Measurements from ENCODE around the gene INO80C.

INO80C gene

DNA sequence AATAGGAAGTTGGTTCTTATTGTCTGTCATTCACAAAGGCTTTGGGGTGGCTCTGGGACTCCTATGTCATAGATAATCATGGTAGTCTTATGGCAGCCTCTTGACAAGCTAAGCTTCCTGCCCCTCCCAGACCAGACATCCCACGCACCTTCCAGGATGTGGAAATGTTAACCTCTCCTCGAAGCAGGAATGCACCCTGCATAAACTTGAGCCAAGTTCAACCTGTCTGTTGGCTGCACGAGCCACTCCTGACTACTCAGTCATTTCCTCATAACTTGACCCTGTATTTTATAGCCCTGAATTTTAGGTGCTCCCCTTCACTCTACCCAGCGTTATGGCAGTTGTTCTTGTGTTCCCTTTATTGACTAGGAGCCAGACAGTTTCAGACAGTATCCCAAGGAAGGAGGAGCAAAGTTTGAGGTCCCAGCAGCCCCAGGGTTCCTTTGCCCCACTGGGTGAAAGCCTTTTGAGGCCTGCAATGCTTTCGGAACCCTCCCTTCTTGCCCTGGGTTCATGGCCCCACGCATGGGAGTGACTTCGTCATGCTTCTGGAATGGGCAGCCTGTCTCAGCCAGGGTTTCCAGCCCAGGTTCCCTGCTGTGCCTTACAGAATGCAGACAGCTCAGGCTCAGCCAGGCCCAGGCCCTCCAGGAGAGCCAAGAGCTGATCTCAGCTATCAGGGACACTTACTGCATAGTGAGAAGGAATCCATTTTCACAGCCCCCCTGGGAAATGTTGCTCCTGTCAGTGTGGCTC is 15.6 kb upstream of the INO80C start:
- no peak for DNase-seq (ENCODE audit: extremely low read depth in 1 of 2, low read depth in 1 of 2)

DNA sequence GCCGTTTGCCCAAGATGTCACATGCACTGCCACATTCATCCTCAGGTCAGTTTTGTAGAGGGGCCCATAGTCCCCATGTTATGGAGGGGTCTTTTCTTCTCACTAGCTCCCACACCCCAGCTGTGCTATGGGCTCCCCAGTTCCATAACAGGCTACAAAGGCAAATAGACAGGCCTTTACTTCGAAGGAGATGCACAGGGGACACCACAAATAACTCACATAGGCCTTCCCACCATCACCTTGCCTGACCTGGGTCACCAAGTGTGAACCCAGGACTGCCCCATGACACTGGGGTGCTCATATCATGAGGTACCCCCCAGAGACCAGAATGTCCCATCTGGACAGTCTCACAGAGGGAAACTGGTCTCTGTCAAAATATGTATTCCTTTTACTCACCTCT is 15.0 kb upstream of the INO80C start:
- DNase-seq (ENCODE audit: extremely low read depth in 1 of 2, low read depth in 1 of 2), result no peak

DNA sequence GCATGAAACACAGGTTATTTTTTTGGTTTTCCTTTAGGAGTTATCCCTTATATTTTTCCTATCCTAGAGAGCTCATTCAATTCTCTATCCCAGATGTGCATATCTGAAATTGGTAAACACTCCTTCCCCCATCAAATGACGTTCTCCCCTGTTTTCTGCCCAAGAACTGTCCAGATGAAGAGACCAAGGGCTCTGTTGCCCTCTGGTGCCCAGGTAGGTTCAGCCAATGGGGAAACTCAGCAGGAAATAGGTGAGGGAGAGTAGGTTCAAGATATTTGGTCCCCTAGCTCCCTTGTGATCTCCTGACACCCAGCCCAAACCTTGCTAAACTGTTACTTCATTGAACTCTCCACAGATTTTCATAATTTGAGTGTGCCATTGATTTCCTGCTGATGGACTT is 14.1 kb upstream of the INO80C start:
- no peak for DNase-seq (ENCODE audit: extremely low read depth in 1 of 2, low read depth in 1 of 2)

DNA sequence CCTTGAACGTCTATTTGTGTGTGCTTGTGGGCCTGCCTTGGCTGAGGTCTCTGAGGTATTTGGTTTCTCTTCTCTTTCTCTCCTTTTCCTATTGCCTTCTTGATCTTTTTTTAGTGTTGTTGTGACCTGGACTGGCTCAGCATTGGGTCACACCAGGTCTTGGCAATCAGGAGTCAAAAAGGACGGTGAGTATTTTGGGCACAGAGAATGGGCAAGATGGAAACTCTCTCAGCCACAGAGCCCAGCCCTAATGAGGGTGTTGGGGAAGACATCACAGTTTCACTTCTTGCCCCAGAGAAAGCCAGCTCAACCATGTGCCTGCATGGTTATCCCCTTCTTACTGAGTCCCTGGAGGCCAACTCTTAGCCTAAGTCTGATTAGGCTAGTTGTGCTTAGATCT is 13.7 kb upstream of the INO80C start:
- no peak for DNase-seq (ENCODE audit: extremely low read depth in 1 of 2, low read depth in 1 of 2)

DNA sequence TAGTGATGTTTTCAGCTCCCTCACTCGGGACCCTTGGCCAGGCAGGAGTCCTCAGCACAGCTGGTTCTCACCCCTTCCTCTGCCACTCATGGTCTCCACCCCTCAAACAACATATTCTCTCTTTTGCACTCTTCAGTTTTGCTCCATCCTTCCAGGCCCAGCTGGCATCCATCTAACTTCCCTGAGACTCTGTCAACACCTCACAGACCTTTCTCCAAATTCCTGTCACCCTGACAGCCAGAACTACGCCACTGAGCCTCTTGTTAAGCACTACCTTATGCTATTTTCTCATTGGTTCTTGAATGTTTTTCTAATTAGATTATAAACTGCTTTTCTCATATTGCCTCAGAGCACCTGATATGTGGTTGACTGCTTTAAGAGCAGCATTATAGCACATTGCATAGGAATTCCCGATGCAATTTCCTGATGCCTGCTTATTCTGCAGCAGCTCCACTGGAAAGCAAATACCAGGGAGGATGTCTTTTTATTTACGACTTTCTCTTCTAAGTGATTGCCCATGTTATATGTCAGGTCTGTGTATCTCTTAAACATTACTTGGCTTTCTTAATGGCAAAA is 12.4 kb upstream of the INO80C start:
- no peak for DNase-seq (ENCODE audit: extremely low read depth in 1 of 2, low read depth in 1 of 2)

DNA sequence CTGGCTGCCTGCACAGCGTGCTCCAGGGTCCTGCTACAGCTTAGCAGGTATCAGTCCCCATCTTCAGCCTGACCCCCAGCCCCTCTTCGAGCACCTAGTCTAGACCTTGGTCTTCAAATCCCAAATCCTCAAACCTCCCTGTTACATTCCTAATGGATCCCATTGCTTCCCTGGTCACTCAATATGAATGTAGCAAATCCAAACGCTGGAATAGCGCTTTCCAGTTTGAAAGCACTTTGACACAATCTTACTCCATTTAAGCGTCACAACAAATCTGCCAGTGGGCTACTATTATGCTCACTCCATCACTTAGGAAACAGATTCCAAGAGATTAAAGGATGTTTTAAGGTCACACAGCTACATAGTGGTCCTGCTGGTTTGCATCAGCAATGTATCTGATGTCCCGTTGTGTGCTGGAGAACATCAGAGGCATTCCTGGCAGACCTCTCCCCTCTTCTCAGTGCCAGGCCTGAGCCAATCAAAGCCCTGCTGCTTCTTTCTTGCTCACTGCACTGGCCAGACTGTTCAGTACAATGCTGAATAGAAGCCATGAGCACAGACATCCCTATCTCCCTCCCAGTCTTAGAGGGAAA is 11.1 kb upstream of the INO80C start:
- no peak for DNase-seq (ENCODE audit: extremely low read depth in 1 of 2, low read depth in 1 of 2)

DNA sequence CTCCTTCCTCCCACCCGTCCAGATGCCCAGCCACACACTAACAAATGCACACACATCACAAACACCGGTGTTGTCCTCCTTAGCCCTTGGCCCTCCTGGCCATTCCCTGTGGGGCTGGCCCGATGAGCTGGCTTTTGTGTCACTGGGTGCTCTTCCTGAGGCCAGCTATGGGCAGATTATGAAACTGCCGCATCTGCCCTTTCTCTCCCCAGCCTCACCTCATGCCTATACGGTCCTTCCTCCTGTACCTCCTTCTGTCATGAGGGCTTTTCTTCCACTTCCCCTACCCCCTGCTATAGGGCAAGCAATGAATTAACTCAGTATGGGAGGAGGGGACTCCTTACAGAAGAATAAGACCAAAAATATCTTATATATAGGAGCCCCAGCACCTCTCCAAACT is 10.3 kb upstream of the INO80C start:
- DNase-seq (ENCODE audit: extremely low read depth in 1 of 2, low read depth in 1 of 2), result no peak

DNA sequence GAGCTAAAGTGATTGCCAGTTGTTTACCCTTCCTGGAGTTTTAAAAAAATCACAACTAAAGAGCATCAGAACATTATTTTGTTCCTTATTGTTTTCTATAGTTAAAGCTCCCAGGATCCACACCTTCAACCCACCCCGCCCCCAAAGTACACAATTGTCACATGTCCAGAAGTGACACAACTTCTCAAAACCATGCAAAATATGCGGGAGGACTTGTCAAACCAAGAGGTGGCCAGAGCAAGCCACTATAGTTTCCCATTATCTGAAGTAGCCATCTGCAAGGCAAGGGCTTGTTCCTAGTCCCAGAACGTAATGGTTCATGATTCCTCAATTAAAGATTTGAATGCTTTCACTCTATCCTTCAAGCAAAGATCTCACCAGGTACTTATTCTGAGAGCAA is 9.9 kb upstream of the INO80C start:
- no peak for DNase-seq (ENCODE audit: extremely low read depth in 1 of 2, low read depth in 1 of 2)

DNA sequence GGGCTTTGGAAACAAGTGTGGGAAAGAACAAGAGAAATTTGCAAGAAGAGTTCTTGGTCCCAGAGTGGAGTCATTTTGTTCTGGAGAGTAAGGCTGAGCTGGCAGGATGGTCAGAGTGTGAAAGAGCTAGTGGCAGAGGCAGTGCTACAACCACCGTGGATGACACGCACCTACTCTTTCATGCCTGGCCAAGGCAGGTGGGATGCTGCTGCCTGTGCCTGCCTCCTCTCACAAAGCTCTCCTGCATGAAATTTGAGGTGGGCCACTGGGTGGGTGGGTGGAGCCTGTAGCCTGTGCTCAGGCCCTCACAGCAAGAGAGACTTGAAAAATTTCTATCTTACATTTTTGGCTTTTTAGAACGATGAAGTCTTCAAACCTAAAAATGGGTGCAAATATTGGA is 9.4 kb upstream of the INO80C start:
- no peak for DNase-seq (ENCODE audit: extremely low read depth in 1 of 2, low read depth in 1 of 2)

DNA sequence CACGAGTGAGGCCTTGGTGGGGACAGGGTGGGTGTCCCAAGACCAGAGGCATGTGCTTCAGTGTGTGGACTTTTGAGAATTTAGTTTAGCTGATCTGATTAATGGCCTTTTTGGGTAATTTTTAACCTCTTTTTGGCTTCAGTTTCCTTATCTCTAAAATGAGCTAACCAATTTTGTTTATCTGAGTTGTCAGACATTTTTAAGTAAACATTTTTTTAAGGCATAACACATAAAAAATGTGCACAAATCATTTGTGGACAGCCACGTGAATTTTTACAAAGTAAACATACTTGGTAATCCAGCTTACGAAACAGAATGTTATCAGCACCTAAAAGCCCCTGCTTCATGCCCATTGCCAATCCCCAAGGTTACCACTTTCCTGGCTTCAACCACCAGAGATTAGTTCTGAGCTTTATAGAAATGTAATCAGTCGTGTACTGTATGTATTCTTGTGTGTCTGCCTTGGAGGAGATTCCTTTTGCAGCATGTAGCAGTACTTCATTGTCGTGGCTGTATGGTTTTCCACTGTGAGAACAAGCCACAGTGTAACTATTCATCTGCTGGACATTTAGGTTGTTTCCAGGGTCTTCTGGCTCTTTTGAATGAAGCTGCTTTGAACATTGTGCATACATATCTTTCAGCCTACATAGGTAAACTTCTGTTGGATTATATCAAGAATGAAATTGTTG is 8.4 kb upstream of the INO80C start:
- DNase-seq (ENCODE audit: extremely low read depth in 1 of 2, low read depth in 1 of 2), result no peak

DNA sequence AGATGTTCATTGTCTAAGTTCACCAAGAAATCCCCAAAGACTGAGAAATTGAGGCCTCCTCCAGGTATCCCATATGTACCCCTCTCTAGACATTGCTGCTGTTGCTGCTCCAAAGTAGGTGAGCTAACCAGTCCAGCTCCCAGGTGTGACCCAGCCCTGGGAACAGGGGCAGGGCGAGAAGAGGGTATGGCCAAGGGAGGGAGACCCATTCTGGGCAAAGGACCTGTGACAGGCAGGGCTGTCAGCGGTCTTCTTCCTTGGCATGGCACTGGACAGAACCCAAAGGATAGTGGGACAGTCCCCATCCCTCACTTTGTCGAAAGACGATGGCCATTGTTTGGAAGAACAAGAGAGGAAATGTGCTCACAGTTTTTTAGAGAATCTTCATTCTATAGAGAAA is 7.2 kb upstream of the INO80C start:
- no peak for DNase-seq (ENCODE audit: extremely low read depth in 1 of 2, low read depth in 1 of 2)

DNA sequence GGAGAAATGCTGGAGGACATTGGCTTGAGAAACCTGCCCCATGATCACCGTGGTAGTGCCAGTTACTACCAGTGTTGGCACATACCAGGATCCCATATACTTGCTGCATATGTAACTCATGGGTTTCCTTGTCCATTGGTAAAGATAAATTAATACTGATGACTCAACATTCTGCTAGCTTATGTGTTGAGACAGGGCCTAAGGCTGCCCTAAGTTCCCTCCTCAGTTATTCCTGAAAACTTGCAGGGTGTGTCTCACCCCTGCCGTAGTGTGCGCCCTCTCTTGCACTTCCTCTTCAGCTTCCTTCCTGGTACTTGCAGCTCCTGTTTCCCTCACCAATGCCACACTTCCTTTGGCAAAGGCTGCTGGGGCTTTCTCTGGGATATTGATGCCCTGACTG is 4.3 kb upstream of the INO80C start:
- DNase-seq (ENCODE audit: extremely low read depth in 1 of 2, low read depth in 1 of 2), result no peak

DNA sequence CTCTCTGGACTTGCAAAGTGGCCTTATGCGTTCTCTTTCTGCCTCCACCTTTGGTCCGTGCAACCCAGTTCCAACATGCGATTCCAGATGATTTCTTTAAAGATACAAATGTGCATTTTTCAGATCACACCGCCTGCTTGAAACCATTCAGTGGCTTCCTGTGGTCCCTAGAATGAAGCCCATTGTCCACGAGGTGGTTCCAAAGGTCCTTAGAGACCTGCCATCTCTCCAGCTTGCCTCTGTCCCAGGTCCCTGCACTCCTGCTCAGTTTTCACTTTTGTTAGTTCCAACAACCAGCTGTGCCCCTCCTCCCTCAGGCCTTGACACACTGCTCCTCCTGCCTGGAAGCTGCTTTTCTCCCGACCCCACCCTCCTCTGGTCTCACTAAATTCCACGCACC is 3.6 kb upstream of the INO80C start:
- DNase-seq (ENCODE audit: extremely low read depth in 1 of 2, low read depth in 1 of 2), result no peak

DNA sequence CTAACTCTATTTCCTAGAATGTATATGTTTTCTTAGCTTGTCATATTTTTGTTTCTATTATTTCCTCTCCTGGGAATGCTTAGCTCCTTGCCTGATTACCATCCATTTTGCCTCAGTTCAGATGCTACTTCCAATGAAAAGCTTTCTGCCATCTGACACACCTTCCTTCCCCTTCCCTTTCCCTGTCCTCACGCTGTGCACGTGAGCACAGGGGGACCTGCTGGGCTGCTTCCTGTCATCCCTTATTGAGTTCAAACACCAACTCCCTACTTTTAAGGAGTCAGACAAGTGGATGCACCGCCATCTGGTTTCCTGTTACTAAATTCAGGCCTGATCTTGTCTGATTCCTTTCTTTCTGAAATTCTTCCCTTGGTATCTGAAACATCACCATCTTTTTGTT is 2.4 kb upstream of the INO80C start:
- DNase-seq (ENCODE audit: extremely low read depth in 1 of 2, low read depth in 1 of 2), result no peak

DNA sequence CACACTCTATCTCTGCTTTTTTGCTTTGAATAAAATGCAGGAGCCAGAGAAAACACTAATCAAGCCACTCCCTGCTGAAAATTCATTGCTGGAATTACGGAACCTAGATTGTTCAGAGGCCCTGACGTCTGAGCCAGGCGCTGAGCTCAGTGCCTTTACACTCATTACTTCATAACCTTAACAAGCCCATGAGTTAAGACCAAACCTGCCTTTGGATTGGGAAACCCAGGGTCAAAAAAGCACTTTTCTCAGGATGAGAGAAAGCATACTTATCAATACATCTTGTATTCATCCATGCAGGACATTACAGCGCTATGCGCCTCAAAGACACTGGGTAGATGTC is 762 bp downstream of the INO80C start:
- DNase-seq (ENCODE audit: extremely low read depth in 1 of 2, low read depth in 1 of 2), result no peak

DNA sequence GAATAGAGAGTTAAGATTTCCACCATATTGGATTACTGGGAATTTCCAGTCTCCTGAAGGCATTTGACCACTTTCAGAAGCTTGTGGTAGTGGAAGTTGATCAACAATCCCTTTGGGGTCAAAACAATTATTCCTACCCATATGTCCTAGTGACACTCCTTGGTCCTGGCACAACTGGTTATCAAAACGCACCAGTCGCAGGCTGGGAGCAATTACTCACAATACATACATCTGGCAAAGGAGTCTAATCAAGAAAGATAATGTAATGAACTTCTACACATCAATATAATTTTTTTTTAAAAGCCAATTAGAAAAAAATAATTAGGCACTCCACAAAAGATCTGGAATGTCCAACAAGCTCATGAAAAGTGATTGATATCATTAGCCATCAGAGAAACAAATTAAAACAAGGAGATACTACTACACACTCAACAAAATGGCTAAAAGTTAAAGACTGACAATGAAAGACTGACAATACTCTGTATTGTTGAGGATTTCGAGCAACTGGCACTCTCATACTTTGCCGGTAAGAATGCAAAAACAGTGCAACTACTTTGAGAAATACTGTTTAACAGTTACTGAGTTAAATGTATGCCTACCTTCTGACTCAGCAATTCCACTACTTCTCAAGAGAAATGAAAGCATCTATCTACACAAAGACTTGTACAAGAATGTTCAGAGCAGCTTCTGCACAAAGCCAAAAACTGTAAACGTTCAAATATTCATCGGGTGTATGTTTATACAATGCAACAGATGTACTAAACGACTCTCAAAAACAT is 2.0 kb downstream of the INO80C start:
- no peak for DNase-seq (ENCODE audit: extremely low read depth in 1 of 2, low read depth in 1 of 2)

DNA sequence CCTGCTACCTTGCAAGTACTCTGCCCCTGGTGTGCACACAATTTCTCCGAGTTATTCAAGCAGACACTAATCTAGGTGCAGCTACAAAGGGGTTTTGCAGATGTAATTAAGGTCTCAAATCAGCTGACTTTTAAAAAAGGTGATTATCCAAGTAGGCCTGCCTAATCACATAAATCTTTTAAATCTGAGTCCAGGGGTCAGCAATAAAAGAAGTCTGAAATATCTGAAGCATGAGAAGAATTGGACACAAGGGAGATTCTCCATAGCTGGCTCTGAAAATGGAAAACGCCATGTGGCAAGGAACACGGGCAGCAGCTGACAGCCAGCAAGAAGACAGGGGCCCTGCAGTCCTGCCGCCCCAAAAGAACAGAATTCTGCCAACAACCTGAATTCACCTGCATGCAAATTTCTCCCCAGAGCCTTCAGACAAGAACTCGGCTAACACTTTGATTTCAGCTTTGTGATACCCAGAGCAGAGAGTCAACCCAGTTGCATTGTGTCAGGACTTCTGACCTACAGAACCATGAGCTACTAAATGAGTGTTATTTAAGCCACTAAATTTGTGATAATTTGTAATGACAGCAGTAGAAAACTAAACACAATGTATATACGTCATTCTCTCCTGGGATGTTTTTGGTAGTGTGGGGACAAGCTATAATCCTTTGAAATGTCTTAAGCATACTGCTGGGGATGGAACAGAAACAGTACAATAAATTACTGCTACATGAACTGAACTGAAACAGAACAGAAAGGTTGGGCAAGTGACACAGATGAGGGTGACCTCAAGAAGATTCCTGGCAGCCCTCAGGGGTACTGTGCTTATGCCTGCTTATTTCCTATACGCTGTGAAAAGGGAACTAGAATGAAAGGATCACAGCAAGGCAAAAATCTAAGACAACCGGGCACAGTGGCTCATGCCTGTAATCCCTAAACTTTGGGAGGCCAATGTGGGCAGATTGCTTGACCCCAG is 3.2 kb downstream of the INO80C start:
- no peak for DNase-seq (ENCODE audit: extremely low read depth in 1 of 2, low read depth in 1 of 2)

DNA sequence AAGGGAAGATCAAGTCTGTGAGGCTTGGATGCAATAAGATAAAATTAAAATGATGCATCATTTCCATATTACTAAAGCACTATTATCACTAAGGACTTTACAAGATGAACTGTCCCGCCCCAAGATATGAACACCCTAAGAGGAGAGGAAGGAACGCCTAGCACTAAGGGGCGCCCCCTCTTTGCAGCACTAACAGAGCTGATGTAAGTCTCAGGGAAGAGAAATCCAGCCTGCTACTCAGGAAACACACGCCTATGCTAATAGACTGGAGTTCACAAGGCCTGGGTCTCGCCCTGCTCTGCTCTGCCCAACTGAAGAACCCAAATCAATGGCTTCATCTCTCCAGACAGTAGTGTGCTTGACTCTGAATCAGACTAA is 6.1 kb downstream of the INO80C start:
- DNase-seq (ENCODE audit: extremely low read depth in 1 of 2, low read depth in 1 of 2), result no peak

DNA sequence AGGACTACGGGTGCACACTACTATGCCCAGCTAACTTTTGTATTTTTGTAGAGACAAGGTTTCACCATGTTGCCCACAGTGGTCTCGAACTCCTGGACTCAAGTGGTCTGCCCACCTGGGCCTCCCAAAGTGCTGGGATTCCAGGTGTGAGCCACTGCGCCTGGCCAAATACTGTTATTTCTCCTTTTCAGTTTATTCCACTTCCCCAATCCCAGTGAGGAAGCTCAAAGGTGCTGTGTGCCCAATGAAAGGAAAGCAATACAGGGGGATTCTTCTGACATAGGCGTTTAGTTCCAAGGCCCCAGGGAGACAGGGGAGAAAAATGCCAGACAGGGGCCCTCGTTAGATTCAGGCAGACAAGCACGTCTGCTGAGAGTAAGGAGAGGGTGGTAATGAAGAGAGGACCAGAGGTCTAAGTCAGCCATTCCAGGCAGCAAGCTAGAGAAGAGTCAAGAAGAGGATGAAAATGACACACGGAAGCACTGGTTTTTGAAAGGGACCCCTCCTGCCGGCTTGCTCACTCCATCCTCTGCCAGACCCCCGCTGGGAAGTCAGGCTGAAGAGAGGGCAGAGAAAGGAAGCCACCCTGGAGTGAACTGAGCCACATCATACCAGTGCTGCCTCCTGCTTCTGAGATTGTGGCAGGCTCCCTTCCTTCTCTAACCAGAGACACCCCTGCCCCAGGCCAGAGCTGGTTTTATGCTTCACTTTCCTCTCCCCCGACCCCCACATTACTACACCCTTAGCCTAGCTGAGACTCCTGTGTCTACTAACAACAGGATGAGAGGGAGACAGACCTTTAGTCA is 6.7 kb downstream of the INO80C start:
- DNase-seq (ENCODE audit: extremely low read depth in 1 of 2, low read depth in 1 of 2), result no peak

Data from stimulated activated CD8-positive, alpha-beta memory T cell treated with anti-CD3 and anti-CD28 coated beads, Interleukin-7, amount 100 ng/mL, for 48 hours (primary cell).